ENCODE data around the gene PLXNA4.

Gene PLXNA4

DNA sequence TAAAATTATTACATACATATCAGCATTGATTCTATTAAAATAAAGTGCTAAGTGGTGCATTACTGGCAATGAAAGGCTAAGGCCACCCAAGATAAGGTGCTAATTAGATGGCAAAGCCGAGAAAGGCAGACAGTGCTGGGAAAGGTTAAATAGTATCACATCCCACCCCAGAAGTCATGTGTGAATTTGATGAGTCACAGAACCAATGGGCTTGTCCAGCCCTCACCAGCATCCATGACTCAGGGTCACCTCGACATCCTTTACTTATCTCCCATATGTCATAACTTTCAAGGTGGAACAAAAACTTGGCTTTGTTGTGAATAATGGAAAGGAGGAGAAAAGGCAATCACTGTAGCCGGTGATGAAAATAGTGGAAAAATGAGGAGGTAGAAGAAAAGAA lies 459.1 kb downstream of the PLXNA4 start:
- DNase-seq (ENCODE audit: low read depth), result no peak

DNA sequence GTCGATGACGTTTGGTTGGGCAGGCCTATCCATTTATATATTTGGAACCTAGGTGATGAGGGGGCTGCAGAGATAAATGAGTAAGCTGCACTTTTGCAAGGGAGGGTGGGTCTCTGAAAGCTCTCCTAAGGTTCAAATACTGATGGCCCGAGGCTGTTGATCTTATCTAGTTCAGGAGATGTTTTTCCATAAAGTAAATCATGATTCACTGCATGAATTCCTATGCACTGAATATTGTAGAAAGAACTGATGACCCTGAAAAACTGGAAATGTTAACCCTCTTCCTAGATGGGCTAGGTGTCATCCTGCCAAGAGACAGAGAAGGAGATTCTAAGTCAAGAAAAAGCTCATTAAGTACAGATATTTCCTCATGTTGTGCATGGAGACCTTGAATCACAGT lies 459.9 kb downstream of the PLXNA4 start:
- no peak for DNase-seq (ENCODE audit: low read depth)

DNA sequence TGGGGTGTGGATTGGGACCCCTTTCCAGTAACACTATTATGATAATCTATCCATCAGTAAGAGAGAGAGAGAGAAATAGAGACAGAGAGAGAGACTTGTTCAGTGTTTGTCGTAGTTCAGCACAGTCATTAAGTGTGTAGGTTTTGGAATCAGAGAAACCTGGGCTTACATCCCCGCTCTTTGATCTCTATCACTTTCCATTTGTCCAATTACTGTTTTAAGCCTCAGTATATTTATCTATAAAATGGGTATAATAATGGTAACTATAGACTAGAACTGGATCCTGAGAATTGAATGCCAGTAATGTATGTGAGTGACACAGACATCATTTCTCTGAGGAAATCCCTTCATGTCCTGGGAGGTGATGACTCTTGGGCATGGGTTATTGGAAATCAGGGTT lies 460.5 kb downstream of the PLXNA4 start:
- DNase-seq (ENCODE audit: low read depth), result no peak

DNA sequence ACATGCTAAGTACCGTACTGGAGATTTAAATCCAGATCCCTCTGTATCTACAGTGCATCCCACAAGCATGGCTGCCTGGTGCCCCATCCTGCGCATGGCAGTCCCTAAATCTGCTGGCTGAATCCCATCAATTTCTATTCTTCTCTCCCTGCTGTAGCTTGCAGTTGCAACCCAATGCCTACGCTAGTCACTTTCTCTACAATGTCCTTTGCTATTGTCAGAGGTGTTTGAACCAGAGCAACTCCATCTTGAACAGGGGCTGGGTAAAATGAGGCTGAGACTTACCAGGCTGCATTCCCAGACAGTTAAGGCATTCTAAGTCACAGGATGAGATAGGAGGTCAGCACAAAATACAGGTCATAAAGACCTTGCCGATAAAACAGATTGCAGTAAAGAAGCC lies 461.2 kb downstream of the PLXNA4 start:
- DNase-seq (ENCODE audit: low read depth), result no peak

DNA sequence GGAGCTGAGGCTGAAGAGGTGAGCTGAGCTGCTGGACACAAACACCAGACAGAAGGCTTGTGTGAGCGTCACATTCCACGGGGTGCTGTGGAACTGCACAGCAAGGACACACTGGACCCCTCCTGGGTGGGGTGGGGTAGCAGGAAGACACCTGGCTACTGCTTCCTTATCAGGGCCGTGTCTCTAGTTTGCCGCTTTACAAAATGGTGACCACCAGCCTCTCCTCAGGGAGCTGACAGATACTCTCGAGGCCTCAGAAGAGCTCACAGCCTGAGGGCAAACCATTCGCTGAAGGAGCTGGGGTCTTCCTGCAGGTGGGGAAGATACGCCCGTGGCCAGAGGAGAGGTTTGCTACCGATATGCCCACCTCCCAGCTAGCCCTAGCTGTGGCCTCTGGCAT lies 461.9 kb downstream of the PLXNA4 start:
- DNase-seq (ENCODE audit: low read depth), result no peak

DNA sequence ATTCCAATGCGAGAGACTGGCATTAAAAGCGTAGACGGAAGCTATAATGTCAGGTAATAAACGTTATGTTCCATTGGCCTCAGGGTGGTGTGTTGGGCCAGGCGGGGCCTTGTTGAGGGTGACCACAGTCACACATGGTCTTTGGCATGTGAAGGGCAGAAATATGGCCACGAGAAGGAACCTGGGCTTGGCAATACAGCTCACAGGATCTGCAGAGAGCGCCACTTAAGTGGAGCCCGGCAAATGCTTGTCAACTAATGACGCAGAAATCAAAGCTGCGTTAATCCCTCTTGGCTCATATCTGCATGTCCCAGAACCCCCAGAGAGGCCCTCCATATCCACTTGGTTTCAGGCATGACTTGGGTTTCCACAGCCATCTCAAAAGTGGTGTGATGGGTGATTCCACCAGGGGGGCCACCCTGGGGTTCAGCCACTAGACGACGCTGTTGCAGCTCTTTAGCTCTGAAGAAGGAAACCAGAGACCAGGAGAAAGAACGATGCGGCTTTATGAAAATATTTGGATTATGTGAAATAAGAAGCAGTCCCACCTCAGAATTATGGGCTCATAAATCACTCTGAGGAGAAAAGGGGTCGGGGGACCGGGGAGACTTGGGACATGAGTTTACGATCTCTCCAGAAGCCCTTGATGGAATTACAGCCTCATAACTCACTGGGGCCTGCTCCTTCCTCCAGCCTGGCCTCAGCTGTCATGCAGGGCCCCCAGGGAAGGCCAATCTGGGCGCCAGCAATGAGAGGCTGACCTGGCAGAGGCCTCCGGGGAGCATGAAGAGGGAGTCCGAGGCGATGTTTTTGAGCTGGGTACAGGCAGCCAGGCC lies 462.5 kb downstream of the PLXNA4 start:
- DNase-seq (ENCODE audit: low read depth), result no peak

DNA sequence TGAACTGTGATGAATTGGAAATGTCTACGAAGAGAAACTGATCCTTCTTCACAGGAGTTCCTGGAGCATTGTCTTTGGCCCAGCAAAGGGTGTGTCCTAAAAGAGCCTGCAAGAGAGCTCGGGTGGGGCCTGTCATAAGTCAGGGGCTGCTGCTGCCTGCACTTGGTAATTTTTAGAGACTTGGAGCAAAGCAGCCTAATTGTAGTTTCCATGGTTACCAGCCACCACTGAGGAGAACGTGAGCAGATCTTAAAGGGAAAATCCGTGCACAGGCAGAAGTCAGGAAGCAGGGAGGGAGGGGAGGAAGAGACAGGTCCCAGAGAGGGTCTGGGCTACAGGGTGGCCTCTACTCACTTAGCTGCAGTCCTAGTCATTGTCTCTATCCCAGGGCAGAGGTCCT lies 463.6 kb downstream of the PLXNA4 start:
- no peak for DNase-seq (ENCODE audit: low read depth)

DNA sequence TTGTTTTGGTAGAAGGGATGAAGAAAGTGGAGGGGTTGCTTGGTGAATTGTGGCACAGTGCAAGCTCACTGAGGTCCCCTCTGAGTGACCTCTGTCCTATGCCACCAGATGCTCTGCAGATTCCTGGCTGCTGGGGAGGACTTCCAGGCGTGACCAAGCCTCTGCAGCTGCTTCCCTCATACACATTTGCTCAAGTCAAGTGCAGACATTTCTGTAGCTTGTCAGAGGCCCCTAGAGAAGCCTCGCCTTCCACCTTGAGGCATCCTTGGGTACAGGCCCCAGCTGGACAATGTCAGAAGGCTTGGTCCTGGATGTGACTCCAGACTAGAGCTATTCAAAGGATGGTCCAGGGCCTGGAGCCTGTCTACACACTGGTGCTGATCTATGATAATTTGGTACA lies 464.2 kb downstream of the PLXNA4 start:
- no peak for DNase-seq (ENCODE audit: low read depth)

DNA sequence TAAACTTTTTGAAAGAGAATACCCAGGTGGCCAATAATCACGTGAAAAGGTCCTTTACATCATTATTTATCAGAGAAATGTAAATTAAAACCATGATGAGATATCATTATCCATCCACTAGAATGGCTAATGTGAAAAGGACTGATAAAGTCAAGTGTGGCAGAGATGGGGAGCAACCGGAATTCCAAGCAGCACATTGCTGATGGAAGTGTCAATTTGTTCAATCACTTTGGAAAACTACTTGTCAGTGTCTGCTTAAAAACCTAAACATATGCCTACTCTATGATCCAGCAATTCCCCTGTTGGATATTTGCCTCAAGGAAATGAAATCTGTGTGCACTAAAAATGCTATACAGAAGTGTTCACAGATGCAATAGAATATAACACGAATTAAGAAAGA lies 465.6 kb downstream of the PLXNA4 start:
- no peak for DNase-seq (ENCODE audit: low read depth)

DNA sequence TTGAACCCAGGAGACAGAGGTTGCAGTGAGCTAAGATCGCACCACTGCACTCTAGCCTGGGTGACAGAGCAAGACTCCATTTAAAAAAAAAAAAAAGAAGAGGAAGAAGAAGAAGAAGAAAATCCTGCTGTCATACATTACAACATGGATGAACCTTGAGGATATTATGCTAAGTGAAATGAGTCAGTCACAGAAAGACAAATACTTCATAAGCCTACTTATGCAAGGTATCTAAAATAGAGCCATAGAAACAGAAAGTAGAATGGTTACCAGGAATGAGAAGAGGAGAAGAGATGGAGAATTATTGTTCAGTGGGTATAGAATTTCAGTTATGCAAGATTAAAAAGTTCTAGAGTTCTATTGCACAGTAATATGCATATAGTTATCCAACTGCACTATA lies 466.5 kb downstream of the PLXNA4 start:
- DNase-seq (ENCODE audit: low read depth), result no peak

DNA sequence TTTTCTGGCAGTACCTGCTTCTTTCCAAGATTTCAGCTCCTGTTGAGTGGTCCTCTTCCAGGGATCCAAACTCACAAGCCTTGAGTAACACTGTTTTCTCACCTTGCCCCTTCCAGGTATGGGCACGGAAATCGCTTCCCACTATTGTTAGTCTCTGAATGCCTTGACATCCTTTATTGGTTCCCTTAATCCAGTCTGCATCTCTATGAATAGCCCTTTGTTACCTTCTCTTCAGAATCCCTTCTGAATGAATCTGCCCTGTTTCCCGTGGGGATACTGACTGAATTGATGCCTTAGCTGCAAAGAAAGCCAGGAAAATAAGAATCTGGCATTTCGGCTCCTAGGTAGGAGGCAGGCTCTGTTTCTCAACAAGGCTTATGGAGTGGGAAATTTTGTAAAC lies 467.7 kb downstream of the PLXNA4 start:
- no peak for DNase-seq (ENCODE audit: low read depth)

DNA sequence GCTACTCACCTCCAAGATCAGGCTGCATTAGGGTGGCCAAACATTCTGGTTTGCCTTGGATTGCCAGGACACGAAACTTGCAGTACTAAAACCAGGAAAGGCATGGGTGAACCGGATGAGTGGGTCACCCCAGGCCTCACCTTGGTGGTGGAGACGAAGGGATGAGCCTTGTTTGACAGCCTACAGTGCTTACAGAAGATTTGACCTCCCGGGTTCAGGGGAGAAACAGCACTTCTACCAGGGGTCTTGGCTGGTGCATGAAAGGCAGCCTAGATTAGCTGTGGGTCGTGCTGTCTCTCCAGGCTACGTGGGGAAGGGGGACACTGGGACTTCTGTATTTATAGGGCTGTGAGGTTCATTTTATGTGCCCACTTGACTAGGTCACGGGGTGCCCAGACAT lies 469.8 kb downstream of the PLXNA4 start:
- no peak for DNase-seq (ENCODE audit: low read depth)

DNA sequence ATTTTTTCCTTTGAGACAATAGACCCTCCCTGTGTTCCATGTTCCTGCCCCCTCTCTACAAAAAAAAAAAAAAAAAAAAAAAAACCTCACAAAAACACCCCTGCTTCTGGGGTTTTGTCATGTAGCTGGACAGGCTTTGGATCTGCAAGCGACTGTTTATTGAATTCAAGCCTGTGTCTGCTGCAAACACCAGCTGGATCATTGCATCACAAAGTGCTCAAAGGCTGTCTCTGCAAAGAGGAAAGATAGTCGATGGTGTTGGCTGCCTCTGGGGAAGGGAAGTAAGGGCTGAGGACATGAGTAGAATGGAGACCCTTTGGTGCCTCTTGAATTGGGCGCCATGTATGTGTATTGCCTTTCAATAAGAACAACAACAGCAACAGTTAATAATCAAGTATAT lies 471.2 kb downstream of the PLXNA4 start:
- no peak for DNase-seq (ENCODE audit: low read depth)

DNA sequence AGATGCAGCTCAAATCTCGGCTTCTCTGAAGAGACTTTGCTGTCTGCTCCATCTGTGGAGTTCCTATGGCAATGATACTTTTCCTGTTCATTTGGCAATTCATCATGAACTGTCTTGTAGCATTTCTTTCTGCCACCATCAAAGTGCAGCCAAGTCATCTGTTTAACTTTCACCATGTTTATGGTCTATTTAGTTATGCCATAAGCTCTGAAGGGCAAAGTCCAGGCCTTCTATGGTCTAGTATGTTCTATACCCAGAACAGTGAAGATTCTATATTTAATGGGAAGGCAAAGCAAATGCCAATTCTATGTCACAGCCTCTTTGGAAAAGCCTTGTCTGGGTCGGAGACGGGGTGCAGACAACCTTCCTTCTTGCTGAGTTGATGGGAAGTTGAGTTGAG lies 472.6 kb downstream of the PLXNA4 start:
- no peak for DNase-seq (ENCODE audit: low read depth)

DNA sequence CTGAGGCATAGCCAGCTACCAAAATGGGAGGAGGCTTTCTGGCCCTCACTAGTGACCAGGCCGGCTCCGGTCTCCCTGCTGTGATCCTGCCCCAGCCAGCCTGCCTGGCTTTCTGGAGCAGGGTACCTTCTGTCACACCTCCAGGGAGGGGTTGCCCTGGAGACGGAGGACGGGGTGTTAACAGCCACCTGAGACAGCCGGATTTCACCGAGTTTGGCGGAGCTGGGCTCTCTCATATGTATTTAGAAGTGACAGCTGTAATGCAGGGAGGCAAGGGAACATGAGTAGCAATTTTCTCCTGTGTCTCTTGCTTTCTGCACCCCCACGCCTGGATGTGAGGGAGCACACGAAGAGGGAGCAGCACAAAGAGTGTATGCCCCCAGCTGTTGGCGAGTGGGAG lies 473.3 kb downstream of the PLXNA4 start:
- no peak for DNase-seq (ENCODE audit: low read depth)

DNA sequence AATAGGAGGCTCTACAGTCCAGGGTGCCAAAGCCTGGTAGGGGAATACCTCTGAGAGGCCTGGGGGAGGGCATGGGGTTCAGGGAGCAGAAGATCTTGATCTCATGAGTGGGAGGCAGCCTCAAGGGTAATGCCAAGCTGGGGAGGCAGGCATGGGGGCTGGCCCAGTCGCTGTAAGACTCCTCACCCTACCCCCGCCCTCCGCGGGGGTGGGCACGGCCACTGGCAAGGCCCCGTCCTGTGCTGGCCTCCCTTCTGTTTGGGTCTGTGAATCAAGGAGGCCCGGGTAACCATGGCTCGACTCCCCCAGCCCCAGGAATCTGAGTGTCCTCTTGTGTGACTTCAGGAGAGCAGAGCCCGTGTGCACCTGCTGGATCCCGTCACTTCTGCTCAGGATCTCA lies 473.9 kb downstream of the PLXNA4 start:
- no peak for DNase-seq (ENCODE audit: low read depth)

DNA sequence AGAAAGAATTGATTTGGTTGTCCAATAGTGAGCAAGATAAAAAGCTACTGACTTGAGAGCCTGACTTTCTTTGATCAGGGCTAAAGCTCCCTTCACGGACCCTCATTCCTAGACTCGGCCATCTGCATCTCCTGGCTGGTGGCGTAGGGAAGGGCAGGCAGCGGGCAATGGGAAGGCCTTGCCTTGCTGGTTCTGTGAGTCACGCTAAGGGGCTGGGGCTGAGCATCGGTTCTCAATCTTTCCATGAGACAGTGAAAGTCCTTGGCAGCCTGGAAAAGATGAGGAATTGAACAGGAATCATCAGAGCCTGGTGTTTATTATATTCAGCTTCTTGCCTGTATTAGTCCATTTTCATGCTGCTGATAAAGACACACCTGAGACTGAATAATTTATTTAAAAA lies 475.3 kb downstream of the PLXNA4 start:
- DNase-seq (ENCODE audit: low read depth), result no peak

DNA sequence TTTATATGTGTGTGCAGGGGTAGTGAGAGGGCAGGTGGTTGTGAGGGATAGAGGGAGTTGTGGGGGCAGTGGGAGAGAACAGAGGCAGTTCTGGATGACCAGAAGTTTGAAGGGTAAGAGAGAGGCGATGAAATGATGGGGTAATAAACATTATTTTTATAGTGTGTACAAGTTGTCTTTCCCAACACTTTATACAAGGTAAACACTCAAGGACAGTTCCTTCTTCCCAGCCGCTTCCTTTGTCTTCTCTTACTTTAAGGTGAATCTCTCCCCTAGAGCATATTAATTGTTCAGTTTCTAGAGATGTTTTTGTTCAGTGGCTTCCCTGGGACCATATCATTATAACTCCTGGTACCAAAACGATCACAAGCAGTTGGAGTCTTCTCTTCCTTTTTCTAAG lies 475.8 kb downstream of the PLXNA4 start:
- no peak for DNase-seq (ENCODE audit: low read depth)

DNA sequence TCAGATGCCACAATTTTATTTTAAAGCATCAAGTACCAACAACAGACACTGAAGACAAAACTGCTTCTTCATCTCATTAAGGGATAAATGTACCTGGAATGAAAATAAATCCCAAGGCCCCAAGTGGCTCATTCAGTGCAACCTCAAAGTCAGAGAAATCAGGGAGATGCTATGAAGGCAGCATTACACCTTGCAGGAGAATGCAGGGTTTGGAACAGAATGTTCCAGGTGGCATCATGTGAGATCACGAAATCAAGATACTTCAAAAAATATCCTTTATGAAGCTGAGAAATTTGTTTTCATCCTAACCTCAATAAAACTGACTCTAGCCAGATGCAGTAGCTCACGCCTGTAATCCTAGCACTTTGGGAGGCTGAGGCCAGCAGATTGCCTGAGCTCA lies 477.1 kb downstream of the PLXNA4 start:
- no peak for DNase-seq (ENCODE audit: low read depth)

DNA sequence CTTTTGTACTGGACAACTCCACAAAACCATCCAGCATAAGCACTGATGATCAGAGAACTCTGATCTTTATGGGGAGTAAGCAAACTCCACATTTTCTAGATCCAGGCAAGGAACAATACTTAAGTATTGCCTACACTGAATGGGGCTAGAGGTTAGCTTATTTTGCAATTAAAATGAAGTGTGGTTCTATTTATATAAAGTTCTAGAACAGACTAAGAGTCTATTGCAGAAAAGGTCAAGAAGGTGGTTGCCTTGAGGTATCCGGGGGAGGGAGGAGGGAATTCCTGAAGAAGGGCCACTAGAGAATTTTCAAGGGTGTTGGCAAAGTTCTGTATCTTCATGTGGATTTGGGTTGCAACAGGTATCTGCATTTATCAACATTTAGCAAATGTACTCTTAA lies 477.9 kb downstream of the PLXNA4 start:
- no peak for DNase-seq (ENCODE audit: low read depth)

DNA sequence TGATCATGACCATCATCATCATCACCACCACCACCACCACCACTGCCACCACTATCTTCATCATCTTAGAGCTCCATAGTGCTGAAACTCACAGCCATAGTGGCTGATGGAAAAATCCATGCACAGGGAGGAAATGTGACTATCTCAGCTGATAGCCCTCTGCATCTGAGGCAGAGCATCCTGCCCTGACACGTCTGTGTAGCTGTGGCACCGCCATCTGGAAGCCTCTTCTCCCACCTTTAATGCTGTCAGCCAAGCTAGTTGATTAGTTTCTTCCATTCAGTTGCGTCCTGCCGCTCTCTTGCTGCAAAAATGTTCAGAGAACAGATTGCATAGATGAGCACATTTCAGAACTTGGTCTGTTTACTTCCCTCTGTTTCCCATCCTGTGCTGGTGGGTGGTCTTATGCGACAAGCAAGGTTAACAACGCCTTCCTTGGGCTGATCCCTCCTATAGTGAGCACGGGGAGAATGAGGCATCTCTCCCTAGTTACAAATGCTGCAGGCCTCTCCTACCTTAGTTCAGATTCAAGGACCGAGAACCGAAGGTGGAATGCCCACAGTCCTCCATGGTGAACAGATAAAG lies 478.6 kb downstream of the PLXNA4 start:
- DNase-seq (ENCODE audit: low read depth), result no peak

DNA sequence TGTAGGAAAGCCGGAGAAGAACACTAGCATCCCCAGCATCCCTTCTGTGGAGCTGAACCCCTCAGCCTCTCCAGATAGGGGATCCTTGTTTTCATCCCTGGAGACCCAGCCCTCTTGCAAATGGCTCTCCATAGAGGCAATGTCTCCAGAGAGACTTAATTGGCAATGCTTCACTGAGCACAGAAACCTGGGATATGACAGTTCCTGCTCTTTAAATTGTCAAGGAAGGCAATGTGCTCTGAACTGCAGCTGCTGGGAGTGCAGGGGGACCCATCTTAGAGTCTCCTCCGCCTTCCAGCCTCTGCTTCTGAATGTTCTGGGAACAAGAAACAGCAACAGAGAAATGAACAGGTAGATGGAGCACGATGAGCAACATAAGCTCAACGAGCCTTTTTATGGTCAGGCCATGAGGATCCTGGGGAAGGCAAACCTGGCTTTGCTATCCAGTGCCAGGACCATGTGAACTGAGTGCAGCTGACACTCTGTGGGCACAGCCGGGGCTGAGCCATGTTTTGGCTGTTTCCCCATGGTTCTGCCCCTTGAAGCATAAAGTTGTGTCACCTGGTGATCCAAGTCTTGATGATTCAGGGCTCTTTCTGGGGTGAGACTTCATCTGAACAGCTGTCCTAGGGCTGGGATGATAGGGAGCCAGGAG lies 481.0 kb downstream of the PLXNA4 start:
- no peak for DNase-seq (ENCODE audit: low read depth)

DNA sequence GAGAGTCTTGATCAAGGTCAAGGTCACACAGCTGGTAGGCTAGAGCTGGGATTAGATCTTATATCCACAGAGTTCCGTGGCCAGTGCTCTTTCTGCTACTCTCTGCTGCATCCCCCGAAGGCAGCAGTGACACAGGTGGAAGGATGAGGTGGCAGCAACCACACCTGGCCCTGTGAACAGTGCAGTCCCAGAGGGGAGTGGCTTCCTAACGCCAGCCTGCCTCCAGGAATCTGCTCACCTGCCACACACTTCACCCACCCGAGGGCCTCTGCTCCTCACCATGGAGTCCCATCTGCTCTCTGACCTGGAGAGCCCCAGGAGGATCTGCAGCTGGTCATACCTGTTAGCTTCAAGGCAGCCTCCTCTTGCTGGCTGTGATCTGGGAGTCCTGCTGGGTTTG lies 484.2 kb downstream of the PLXNA4 start:
- no peak for DNase-seq (ENCODE audit: low read depth)

DNA sequence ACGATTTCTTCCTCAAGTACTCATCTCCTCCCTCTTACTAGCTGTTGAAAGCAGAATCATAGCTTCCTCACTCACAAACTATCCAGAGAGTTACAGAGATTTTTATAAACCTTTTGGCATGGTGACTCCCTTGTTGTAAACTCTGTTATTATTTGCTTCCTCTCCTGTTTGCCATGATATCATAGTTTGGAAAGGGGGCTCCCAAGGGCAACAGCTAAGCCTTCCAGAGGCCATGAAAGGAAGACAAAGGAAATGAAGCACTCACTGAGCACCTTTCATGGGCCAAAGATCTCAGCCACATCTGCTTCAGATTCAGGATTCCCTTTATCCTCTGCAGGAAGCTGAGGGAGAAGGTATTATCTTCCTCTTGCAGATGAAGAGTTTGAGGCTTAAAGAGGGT lies 484.6 kb downstream of the PLXNA4 start:
- no peak for DNase-seq (ENCODE audit: low read depth)
